GM23338 (cell line): Measurements from ENCODE around the gene HGFAC.

ENCODE experiments used
- CREB1 ChIP-seq: fragments of 250-450 bp; sonication (Bioruptor Pico); IDR thresholded peaks from 2 replicates; pipeline ENCODE4 v1.5.0; 2020; ENCODE audit warnings: low read depth, mild to moderate bottlenecking, moderate library complexity
- EZH2 ChIP-seq: fragments of 200-600 bp; sonication (generic); IDR thresholded peaks from one replicate; pipeline ENCODE4 v1.8.0; 2017; ENCODE audit warnings: antibody characterized with exemption, mild to moderate bottlenecking, low read depth; ENCODE audit not compliant: unreplicated experiment
- EZH2phosphoT487 ChIP-seq: fragments of 200-600 bp; sonication (generic); IDR thresholded peaks from one replicate; pipeline ENCODE4 v1.8.1; 2018; ENCODE audit warnings: antibody characterized with exemption; ENCODE audit not compliant: unreplicated experiment
- JUNB ChIP-seq: IDR thresholded peaks from one replicate; pipeline ENCODE4 v1.6.1; 2016; ENCODE audit warnings: antibody characterized with exemption; ENCODE audit not compliant: unreplicated experiment
- NANOG ChIP-seq: IDR thresholded peaks from 2 replicates; pipeline ENCODE4 v1.6.1; 2016; ENCODE audit warnings: antibody characterized with exemption, borderline replicate concordance
- POLR2AphosphoS5 ChIP-seq: IDR thresholded peaks from 2 replicates; pipeline ENCODE4 v1.6.1; 2016; ENCODE audit warnings: antibody characterized with exemption, low read depth
- REST ChIP-seq: IDR thresholded peaks from one replicate; pipeline ENCODE4 v1.6.1; 2018; ENCODE audit warnings: antibody characterized with exemption; ENCODE audit not compliant: unreplicated experiment
- STAT1 ChIP-seq: IDR thresholded peaks from one replicate; pipeline ENCODE4 v1.6.1; 2016; ENCODE audit warnings: antibody characterized with exemption; ENCODE audit not compliant: unreplicated experiment
- ZNF331 ChIP-seq: fragments of 250-450 bp; sonication (Bioruptor Pico); IDR thresholded peaks from 2 replicates; pipeline ENCODE4 v1.5.0; 2020; ENCODE audit warnings: low read depth, mild to moderate bottlenecking, moderate library complexity
- TF ChIP-seq, protein P1 (sequence below), 2 experiments: fragments of 200-600 bp in 1 of 2; sonication (generic) in 1 of 2; conservative IDR thresholded peaks; 2 replicates each; pipeline versions ENCODE4 v1.5.1 to v1.6.1; 2016 to 2017; ENCODE audit warnings: antibody characterized with exemption in 2 of 2, low read depth in 2 of 2, mild to moderate bottlenecking in 2 of 2, moderate library complexity in 1 of 2
- TF ChIP-seq, protein P2 (sequence below): IDR thresholded peaks from 2 replicates; pipeline ENCODE4 v1.6.1; 2016; ENCODE audit warnings: antibody characterized with exemption

- TF ChIP-seq, protein P1, sequence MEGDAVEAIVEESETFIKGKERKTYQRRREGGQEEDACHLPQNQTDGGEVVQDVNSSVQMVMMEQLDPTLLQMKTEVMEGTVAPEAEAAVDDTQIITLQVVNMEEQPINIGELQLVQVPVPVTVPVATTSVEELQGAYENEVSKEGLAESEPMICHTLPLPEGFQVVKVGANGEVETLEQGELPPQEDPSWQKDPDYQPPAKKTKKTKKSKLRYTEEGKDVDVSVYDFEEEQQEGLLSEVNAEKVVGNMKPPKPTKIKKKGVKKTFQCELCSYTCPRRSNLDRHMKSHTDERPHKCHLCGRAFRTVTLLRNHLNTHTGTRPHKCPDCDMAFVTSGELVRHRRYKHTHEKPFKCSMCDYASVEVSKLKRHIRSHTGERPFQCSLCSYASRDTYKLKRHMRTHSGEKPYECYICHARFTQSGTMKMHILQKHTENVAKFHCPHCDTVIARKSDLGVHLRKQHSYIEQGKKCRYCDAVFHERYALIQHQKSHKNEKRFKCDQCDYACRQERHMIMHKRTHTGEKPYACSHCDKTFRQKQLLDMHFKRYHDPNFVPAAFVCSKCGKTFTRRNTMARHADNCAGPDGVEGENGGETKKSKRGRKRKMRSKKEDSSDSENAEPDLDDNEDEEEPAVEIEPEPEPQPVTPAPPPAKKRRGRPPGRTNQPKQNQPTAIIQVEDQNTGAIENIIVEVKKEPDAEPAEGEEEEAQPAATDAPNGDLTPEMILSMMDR (conservative IDR thresholded peaks at IDR 0.05; ENCODE audit: low read depth in 2 of 2) = no peak
- TF ChIP-seq, protein P2, sequence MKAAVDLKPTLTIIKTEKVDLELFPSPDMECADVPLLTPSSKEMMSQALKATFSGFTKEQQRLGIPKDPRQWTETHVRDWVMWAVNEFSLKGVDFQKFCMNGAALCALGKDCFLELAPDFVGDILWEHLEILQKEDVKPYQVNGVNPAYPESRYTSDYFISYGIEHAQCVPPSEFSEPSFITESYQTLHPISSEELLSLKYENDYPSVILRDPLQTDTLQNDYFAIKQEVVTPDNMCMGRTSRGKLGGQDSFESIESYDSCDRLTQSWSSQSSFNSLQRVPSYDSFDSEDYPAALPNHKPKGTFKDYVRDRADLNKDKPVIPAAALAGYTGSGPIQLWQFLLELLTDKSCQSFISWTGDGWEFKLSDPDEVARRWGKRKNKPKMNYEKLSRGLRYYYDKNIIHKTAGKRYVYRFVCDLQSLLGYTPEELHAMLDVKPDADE = no peak
- TF ChIP-seq EZH2phosphoT487 = no peak
- TF ChIP-seq JUNB = no peak
- no peak for TF ChIP-seq EZH2
- TF ChIP-seq REST = no peak
- no peak for TF ChIP-seq POLR2AphosphoS5
- TF ChIP-seq CREB1 = no peak
- no peak for TF ChIP-seq NANOG
- no peak for TF ChIP-seq ZNF331 (CRISPR knock-in tag)
- no peak for TF ChIP-seq STAT1
Measured at GRCh38 chr4:3491681-3492405, 50.1 kb downstream of the HGFAC start.
